ENCODE measurements around the gene KLHL29. TPM values are rescaled to one million over a fixed set of nuclear protein-coding genes. Genes with fewer than 3 reads are reported as not detected.

Gene KLHL29
- total and polyA plus RNA-seq, 8 donors, result 1.8 to 10.5 (median 2.8) TPM

GRCh38 chr2:23574919-23575654, 190.1 kb downstream of the KLHL29 start:
- ATAC-seq (peak; percentile 64), DNase-seq (no peak)
- no peaks in the 10 kb centered on the region for H3K4me1 ChIP-seq
- intact Hi-C loops (cut with DNase I), result no loop called here
- TF ChIP-seq, protein P1, sequence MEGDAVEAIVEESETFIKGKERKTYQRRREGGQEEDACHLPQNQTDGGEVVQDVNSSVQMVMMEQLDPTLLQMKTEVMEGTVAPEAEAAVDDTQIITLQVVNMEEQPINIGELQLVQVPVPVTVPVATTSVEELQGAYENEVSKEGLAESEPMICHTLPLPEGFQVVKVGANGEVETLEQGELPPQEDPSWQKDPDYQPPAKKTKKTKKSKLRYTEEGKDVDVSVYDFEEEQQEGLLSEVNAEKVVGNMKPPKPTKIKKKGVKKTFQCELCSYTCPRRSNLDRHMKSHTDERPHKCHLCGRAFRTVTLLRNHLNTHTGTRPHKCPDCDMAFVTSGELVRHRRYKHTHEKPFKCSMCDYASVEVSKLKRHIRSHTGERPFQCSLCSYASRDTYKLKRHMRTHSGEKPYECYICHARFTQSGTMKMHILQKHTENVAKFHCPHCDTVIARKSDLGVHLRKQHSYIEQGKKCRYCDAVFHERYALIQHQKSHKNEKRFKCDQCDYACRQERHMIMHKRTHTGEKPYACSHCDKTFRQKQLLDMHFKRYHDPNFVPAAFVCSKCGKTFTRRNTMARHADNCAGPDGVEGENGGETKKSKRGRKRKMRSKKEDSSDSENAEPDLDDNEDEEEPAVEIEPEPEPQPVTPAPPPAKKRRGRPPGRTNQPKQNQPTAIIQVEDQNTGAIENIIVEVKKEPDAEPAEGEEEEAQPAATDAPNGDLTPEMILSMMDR (IDR thresholded peaks at IDR 0.05), result no peak
- no peaks in the 10 kb centered on the region for H3K9me3 ChIP-seq
- no peak overlapping the region for H3K27ac ChIP-seq
- no peaks in the 10 kb centered on the region for H3K36me3 ChIP-seq
- H3K27me3 ChIP-seq, result no peaks in the 10 kb centered on the region
- no peak overlapping the region for H3K4me3 ChIP-seq

DNA sequence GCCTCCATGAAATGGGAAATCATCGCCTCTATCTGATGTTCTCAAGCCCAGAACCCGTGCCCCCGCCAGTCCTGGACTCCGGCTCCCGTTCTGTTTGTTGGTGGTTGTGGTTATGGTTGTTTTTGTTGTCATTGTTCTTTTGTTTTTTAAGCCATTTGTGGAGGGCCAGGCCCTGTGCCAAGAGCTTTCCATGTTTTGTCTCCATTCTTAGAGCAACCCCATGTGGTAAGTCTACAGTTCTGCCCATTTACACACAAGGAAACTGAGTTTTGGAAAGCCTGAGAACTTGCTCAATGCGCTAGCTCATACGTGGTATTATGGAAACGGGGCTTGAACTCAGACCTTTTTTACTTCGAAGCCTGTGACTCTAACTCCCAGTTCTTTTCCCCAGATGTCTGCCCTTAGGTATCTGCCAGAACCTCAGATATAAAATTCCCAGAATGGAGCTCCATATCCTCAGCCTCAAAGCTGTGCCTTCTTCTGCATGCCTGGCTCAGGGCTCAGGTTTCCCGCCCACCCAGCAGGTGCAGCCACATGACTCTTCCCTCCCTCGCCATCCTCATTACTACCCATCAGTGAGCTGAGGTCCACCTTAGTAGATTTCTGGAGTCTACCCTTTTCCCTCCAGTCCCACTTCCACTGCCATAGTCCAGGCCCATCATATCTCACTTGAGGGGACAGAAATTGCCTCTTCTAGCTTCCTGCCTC, 194.1 kb downstream of the KLHL29 start:
- Histone ChIP-seq H3K4me3 (no peak overlapping the region), H3K36me3 (no peaks in the 10 kb centered on the region), H3K27ac (no peak overlapping the region), H3K9me3 (no peaks in the 10 kb centered on the region), H3K4me1 (no peaks in the 10 kb centered on the region), H3K27me3 (no peaks in the 10 kb centered on the region)
- no peak for DNase-seq
- no peak for ATAC-seq
- intact Hi-C loops (cut with DNase I), result no loop called here
- TF ChIP-seq, protein P1 (IDR thresholded peaks at IDR 0.05), result no peak

DNA sequence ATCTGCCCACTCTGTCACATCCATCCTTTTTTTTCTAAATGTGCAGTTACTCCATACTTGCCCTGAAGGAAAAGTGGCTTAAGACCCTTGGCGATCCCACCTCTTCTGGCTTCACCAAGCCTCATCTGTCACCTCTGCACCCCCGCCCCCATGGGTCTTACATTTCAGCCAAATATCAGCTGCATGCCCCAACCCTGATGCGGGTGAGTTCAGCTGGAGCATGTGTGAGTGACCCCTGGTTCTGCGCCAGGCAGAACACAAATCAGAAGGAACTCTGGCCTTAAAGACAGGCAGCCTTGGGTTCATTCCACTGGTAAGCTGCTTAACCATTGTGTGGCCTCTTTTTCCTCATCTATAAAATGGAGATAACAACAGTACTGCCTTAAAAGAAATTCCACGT, 194.7 kb downstream of the KLHL29 start:
- Histone ChIP-seq H3K4me3 (no peak overlapping the region), H3K36me3 (no peaks in the 10 kb centered on the region), H3K9me3 (no peaks in the 10 kb centered on the region), H3K27me3 (no peaks in the 10 kb centered on the region), H3K27ac (no peak overlapping the region), H3K4me1 (no peaks in the 10 kb centered on the region)
- intact Hi-C loops (cut with DNase I), result no loop called here
- TF ChIP-seq, protein P1 (IDR thresholded peaks at IDR 0.05), result no peak
- no peak for DNase-seq
- no peak for ATAC-seq

DNA sequence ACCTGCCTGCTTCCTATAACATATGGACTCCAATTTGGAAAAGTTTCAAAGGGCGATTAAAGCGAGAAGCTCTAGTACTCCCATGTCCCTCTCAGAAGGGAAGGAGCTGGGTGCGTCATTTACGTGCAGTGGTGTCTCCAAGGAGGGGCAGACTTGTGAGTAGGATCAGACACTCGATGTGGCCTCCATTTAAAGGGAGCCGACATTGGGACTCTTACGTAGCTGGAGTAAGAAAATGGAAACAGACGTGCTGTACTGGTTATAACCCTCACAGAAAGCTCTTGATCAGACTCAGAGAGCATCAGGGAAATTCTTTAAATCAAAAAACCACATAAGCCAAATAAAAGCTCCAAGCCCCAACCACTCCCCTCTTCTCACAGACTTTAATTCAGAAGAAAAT, 198.5 kb downstream of the KLHL29 start:
- no peak overlapping the region for H3K4me3 ChIP-seq
- TF ChIP-seq, protein P1 (IDR thresholded peaks at IDR 0.05), result no peak
- ATAC-seq (no peak), DNase-seq (no peak)
- intact Hi-C loops (cut with DNase I), result no loop called here
- H3K27me3 ChIP-seq, result no peaks in the 10 kb centered on the region
- H3K36me3 ChIP-seq, result no peaks in the 10 kb centered on the region
- H3K27ac ChIP-seq, result no peak overlapping the region
- no peaks in the 10 kb centered on the region for H3K9me3 ChIP-seq
- H3K4me1 ChIP-seq, result no peaks in the 10 kb centered on the region

DNA sequence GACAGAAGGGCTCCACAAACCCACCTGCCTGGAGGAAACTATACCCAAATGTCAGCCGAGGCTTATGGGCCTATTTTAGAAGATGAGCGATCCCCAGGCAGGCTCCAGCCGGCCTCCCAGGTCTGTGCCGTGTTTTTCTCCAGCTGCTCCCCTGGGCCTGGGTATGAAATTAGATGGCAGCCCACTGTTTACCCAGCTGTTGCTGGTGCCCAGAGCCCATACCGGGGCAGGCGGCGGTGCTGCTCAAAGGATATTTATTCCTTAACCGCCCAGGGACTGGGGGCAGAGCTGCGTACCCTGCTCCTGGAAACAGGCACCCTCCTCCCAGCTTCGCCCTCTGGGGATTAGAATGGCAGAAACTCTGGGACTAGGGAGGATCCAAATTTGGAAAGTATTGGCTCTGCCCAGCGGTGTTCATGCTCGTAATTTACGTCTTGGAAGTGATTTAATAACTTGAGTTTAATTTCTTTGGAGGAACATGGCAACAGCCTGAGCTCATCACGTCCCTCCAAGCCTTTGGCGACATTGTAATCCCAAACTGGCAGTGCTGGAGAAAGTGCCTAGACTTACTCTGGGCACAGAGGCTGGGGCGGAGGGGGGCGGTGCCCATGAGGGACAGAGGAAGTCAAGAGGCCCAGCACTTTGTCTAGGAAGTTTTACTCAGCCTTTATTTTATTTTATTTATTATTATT, 199.2 kb downstream of the KLHL29 start:
- no peaks in the 10 kb centered on the region for H3K4me1 ChIP-seq
- DNase-seq (no peak), ATAC-seq (no peak)
- no peaks in the 10 kb centered on the region for H3K36me3 ChIP-seq
- no peaks in the 10 kb centered on the region for H3K9me3 ChIP-seq
- H3K27ac ChIP-seq, result no peak overlapping the region
- TF ChIP-seq, protein P1 (IDR thresholded peaks at IDR 0.05), result no peak
- intact Hi-C loops (cut with DNase I), result no loop called here
- H3K27me3 ChIP-seq, result no peaks in the 10 kb centered on the region
- H3K4me3 ChIP-seq, result no peak overlapping the region
